HepG2 (cell line): ENCODE results near the gene AAR2. TPM values are rescaled to one million over a fixed set of nuclear protein-coding genes. Genes with fewer than 3 reads are reported as not detected.

Experiments
- ATAD3A ChIP-seq: sonication (generic); formaldehyde crosslinking; IDR thresholded peaks from 2 replicates; pipeline ENCODE4 v1.4.0; 2020; ENCODE audit warnings: missing genetic modification reagents
- ELF1 ChIP-seq: sonication (generic); formaldehyde crosslinking; IDR thresholded peaks from 2 replicates; pipeline ENCODE4 v1.4.0; 2020; ENCODE audit warnings: missing genetic modification reagents
- EZH2 ChIP-seq: conservative IDR thresholded peaks from 2 replicates; pipeline ENCODE4 v1.6.1; 2012; ENCODE audit warnings: mild to moderate bottlenecking, low read depth, low read length, moderate library complexity
- GLMP ChIP-seq: sonication (generic); formaldehyde crosslinking; IDR thresholded peaks from 2 replicates; pipeline ENCODE4 v1.9.0; 2021; ENCODE audit warnings: missing genetic modification reagents, mild to moderate bottlenecking, borderline replicate concordance
- NCOA1 ChIP-seq: sonication (generic); formaldehyde crosslinking; IDR thresholded peaks from 2 replicates; pipeline ENCODE4 v1.9.0; 2021; ENCODE audit warnings: missing genetic modification reagents
- NPAS2 ChIP-seq: sonication (generic); formaldehyde crosslinking; IDR thresholded peaks from 2 replicates; pipeline ENCODE4 v1.8.0; 2022; ENCODE audit warnings: mild to moderate bottlenecking, missing genetic modification reagents, borderline replicate concordance
- SATB2 ChIP-seq: sonication (generic); formaldehyde crosslinking; IDR thresholded peaks from 2 replicates; pipeline ENCODE4 v1.5.0; 2020; ENCODE audit warnings: missing genetic modification reagents
- SP2 ChIP-seq: sonication (generic); formaldehyde crosslinking; IDR thresholded peaks from 2 replicates; pipeline ENCODE4 v1.5.1; 2020; ENCODE audit warnings: mild to moderate bottlenecking, missing genetic modification reagents
- ZBTB21 ChIP-seq: sonication (generic); formaldehyde crosslinking; IDR thresholded peaks from 2 replicates; pipeline ENCODE4 v1.4.0; 2020; ENCODE audit warnings: missing genetic modification reagents
- ZNF10 ChIP-seq: sonication (generic); formaldehyde crosslinking; IDR thresholded peaks from 2 replicates; pipeline ENCODE4 v1.4.0; 2020; ENCODE audit warnings: mild to moderate bottlenecking, low read depth, missing genetic modification reagents, borderline replicate concordance
- ZNF263 ChIP-seq: sonication (generic); formaldehyde crosslinking; IDR thresholded peaks from 2 replicates; pipeline ENCODE4 v1.4.0; 2020; ENCODE audit warnings: missing genetic modification reagents
- ZNF33B ChIP-seq: sonication (generic); formaldehyde crosslinking; IDR thresholded peaks from 2 replicates; pipeline ENCODE4 v1.5.1; 2020; ENCODE audit warnings: mild to moderate bottlenecking, missing genetic modification reagents
- ZNF343 ChIP-seq: sonication (generic); formaldehyde crosslinking; IDR thresholded peaks from 2 replicates; pipeline ENCODE4 v1.4.0; 2020; ENCODE audit warnings: mild to moderate bottlenecking, missing genetic modification reagents
- ZNF646 ChIP-seq: sonication (generic); formaldehyde crosslinking; IDR thresholded peaks from 2 replicates; pipeline ENCODE4 v1.9.0; 2021; ENCODE audit warnings: mild to moderate bottlenecking, missing genetic modification reagents
- polyA plus RNA-seq, 8 experiments: library from polyadenylated mRNA; depleted of rRNA in 3 of 8; stranded (reverse) in 7 of 8; unstranded in 1 of 8; fragments of >200 nt; fragmentation: Illumina TruSeq in 4 of 8; extraction: Trizol in 4 of 8; gene quantifications; 2 replicates each; pipeline versions ENCODE4 v1.2.1 to v1.2.3, GENCODE V29; 2011 to 2016; ENCODE audit warnings: low read depth in 4 of 8, missing spikeins in 1 of 8, mixed read lengths in 1 of 8; ENCODE audit not compliant: insufficient read depth in 1 of 8
- total RNA-seq, 5 experiments: library from RNA; depleted of rRNA; stranded (reverse); fragments of >200 nt; fragmentation: Illumina TruSeq; extraction: Trizol; gene quantifications; 2 replicates each; pipeline ENCODE4 v1.2.3, GENCODE V29; 2016; ENCODE audit warnings: low read depth in 1 of 5
- TF ChIP-seq, protein P1 (sequence below): fragments of 450-650 bp; IDR thresholded peaks from 2 replicates; pipeline ENCODE4 v1.6.1; 2017
- TF ChIP-seq, protein P2 (sequence below): IDR thresholded peaks from 2 replicates; pipeline ENCODE4 v1.6.1; 2016; ENCODE audit warnings: missing biosample characterization, missing genetic modification reagents, low read depth
- TF ChIP-seq, protein P3 (sequence below), 2 experiments: sonication (generic) in 1 of 2; formaldehyde crosslinking in 1 of 2; IDR thresholded peaks; 2 replicates each; pipeline versions ENCODE4 v1.5.1 to v1.6.1; 2011 to 2020; ENCODE audit warnings: borderline replicate concordance in 1 of 2, low read depth in 1 of 2, low read length in 1 of 2, mild to moderate bottlenecking in 1 of 2, missing genetic modification reagents in 1 of 2, moderate library complexity in 1 of 2

AAR2 gene
- total and polyA plus RNA-seq, 2 of the 13 experiments (the other 11 are each of a cell fraction or from before 2014, with no cell fraction given), result 45.2 to 46.2 TPM

DNA sequence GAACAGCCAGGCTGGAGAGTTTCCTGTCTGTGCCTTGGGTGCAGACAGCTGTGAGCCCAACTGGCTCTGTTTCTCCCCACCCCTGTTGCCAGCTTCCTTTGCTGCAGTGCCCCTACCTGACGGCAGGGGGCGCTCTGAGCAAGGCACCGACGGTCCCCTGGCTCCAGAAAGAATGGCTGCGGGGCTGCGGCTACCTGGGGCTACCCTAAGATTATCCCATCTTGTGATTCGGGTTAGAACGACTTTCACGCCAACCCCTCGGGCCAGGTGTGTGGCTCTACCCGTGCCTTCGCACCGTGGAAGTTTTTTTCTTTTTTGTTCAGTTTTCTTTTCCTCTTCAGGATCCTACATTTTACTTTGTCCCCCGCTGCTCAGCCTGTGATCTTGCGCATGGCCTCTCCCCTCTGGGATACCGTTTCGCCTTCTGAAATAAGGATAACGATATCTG lies 33.4 kb upstream of the AAR2 start (continued):
- TF ChIP-seq ZNF646 (CRISPR knock-in tag) (no peak), ZNF343 (no peak), ZNF10 (CRISPR knock-in tag) (no peak), ELF1 (CRISPR knock-in tag) (no peak), ZNF33B (no peak), SP2 (CRISPR knock-in tag) (no peak), NPAS2 (no peak), ZBTB21 (CRISPR knock-in tag) (no peak), EZH2 (no peak), NCOA1 (no peak), ZNF263 (CRISPR knock-in tag) (peak; percentile 21; the same call in 1 of the 2 replicates), SATB2 (CRISPR knock-in tag) (no peak), ATAD3A (no peak), GLMP (CRISPR knock-in tag) (no peak)
- TF ChIP-seq, protein P1, sequence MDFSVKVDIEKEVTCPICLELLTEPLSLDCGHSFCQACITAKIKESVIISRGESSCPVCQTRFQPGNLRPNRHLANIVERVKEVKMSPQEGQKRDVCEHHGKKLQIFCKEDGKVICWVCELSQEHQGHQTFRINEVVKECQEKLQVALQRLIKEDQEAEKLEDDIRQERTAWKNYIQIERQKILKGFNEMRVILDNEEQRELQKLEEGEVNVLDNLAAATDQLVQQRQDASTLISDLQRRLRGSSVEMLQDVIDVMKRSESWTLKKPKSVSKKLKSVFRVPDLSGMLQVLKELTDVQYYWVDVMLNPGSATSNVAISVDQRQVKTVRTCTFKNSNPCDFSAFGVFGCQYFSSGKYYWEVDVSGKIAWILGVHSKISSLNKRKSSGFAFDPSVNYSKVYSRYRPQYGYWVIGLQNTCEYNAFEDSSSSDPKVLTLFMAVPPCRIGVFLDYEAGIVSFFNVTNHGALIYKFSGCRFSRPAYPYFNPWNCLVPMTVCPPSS, result no peak
- TF ChIP-seq, protein P2, sequence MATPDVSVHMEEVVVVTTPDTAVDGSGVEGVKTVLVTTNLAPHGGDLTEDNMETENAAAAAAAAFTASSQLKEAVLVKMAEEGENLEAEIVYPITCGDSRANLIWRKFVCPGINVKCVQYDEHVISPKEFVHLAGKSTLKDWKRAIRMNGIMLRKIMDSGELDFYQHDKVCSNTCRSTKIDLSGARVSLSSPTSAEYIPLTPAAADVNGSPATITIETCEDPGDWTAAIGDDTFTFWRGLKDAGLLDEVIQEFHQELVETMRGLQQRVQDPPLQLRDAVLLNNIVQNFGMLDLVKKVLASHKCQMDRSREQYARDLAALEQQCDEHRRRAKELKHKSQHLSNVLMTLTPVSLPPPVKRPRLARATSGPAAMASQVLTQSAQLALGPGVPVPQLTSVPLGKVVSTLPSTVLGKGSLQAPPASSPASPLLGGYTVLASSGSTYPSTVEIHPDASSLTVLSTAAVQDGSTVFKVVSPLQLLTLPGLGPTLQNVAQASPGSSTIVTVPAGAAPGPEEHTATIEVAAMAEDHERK (CRISPR knock-in tag), result no peak
- TF ChIP-seq, protein P3, sequence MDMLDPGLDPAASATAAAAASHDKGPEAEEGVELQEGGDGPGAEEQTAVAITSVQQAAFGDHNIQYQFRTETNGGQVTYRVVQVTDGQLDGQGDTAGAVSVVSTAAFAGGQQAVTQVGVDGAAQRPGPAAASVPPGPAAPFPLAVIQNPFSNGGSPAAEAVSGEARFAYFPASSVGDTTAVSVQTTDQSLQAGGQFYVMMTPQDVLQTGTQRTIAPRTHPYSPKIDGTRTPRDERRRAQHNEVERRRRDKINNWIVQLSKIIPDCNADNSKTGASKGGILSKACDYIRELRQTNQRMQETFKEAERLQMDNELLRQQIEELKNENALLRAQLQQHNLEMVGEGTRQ (IDR thresholded peaks at IDR 0.05; ENCODE audit: low read depth, low read length), result no peak
- TF ChIP-seq, protein P3 (CRISPR knock-in tag; IDR thresholded peaks at IDR 0.05; ENCODE audit: borderline replicate concordance), result no peak
